Ectodermal cell (in vitro differentiated cells): ENCODE results near the gene ECHS1.
"Not testable (repeated sequence)": the region's sequence is repeated elsewhere in the genome, so short reads cannot be mapped to it uniquely, and the experiment has no call there.

ENCODE experiments used
- H3K27ac ChIP-seq: 2 replicates; pipeline ENCODE4 v1.7.0; 2013; ENCODE audit warnings: mild to moderate bottlenecking, low read depth, low read length; ENCODE audit not compliant: insufficient read depth, poor library complexity, severe bottlenecking
- H3K27me3 ChIP-seq: 2 replicates; pipeline ENCODE4 v1.7.0; 2013; ENCODE audit warnings: mild to moderate bottlenecking, low read length; ENCODE audit not compliant: insufficient read depth, control insufficient read depth, poor library complexity, severe bottlenecking
- H3K36me3 ChIP-seq: one replicate; pipeline ENCODE4 v1.7.0; 2013; ENCODE audit warnings: low read length; ENCODE audit not compliant: control insufficient read depth, insufficient read depth
- H3K4me1 ChIP-seq: one replicate; pipeline ENCODE4 v1.7.0; 2013; ENCODE audit warnings: low read length; ENCODE audit not compliant: control insufficient read depth, insufficient read depth
- H3K4me3 ChIP-seq: 2 replicates; pipeline ENCODE4 v1.7.0; 2013; ENCODE audit warnings: low read depth, low read length, control low read depth; ENCODE audit not compliant: insufficient read depth
- H3K9me3 ChIP-seq: 2 replicates; pipeline ENCODE4 v1.7.0; 2013; ENCODE audit warnings: mild to moderate bottlenecking, low read length, moderate library complexity; ENCODE audit not compliant: control insufficient read depth
- WGBS, 2 experiments: methylation state at CpG; one replicate each; pipeline ENCODE4 v1.1.7; 2013; ENCODE audit warnings: missing lambda C conversion rate in 2 of 2; 5-methylcytosine and 5-hydroxymethylcytosine counted together

Gene ECHS1

DNA sequence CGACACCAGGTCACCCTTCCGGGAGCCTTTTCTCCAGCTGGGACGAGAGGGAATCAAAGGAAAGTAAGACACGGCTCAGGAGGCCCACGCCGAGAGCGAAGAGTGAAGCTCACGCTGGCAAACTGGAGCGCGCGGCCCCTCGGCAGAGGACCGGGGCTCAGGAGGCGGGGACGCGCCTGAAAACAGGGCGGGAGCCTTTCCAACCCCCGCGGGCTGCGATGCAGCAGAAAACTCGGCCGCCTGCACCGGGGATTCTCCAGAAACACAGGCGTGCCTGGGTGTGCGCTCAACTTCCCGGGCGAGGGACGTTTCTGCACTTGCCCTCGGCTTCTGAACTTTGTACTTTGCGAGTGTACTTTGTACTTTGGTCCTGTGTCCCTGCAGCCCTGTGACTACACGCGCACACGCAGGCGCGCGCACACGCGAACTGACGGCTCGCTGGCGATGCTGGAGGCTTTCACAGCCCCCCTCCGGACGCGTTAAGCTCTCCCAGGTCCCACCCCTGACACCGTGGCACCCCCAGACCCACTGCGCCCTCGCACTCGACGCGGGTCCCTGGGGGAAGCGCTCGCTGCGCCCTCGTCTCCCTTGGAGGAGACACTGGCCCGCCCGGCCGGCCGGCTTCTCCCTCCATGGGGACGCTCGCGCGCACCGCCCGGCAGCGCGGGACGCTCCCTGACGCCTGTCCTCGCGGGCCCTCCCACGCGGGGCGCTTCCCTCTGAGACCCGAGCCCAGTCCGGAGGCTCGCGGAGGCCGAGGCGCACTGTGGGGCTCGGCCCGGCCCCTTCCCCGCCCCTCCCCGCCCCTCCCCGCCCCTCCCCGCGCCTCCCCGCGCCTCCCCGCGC lies 5.3 kb upstream of the ECHS1 start:
- no peaks in the 10 kb centered on the region for H3K9me3 ChIP-seq
- no peaks in the 10 kb centered on the region for H3K4me1 ChIP-seq
- peak overlapping the region; percentile 60 for H3K4me3 ChIP-seq
- no peaks in the 10 kb centered on the region for H3K36me3 ChIP-seq
- WGBS, 2 experiments: 0 to 1% methylated on average over 76 to 79 of the region's 90 CpGs
- H3K27ac ChIP-seq: no peak overlapping the region
- H3K27me3 ChIP-seq: peaks cover 61% of the 10 kb centered on the region

DNA sequence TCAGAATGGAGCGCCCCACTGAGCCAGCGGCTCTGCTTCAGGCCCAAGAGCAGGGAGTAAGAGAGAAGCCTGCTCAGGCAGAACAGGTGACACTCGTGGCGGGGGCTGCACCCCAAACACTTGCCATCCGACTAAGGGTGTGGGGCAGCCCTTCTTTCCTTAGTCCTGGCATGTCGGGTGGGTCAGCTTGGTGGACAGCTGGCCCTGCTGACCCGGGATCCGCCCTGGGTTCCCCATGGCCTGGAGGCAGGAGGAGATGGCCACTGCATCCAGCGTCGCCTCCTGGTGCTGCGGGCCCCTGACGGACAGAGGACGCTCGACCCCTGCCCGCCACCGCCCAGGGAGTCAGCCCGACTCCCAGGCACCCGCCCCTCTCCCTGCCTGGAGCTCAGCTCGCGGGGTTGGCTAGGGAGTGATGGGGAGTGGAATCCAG lies 4.7 kb upstream of the ECHS1 start:
- Histone ChIP-seq H3K4me3 (peak overlapping the region; percentile 60), H3K9me3 (no peaks in the 10 kb centered on the region), H3K36me3 (no peaks in the 10 kb centered on the region), H3K27ac (no peak overlapping the region), H3K27me3 (peaks cover 61% of the 10 kb centered on the region), H3K4me1 (no peaks in the 10 kb centered on the region)
- WGBS, 2 experiments: 26 to 28% methylated on average over 20 of the region's 20 CpGs

DNA sequence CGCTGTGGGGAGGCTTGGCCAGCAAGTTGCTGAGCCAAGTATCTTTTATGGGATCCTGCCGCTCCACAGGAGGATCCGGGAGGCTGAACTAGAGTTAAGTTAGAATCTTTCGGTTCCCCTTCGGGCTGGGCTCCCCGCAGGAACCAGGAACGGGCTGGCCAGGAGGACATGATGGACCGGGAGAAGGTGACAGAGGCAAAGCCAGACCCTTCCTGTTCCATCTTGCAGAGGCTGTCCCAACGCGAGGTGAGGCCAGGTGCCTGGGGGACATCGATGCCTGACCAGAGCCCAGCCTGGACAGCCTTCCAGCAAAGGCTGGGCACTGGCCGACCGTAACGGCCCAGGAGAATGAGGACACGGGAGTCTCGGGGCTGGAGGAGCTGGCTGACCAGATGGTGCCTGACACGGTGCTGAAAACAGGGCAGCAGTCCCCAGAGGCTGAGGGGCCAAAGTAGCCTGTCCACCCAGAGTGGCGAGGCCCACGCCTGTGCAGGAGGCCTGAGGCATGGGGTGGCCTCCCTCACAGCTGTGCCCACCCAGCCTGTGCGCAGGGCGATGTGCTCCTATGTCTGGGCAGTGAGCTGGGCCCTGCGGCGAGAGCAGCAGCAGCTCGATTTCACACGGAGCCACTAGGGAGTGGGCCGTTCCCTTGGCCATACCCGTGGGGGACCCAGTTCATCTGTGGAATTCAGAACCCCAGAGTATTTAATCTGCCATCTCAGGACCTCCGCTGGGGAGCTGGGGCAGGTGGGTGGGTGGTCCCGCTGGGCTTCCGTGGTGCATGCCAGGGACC lies 4.1 kb upstream of the ECHS1 start:
- Histone ChIP-seq H3K27me3 (peaks cover 61% of the 10 kb centered on the region), H3K36me3 (no peaks in the 10 kb centered on the region), H3K4me3 (no peak overlapping the region), H3K4me1 (peaks cover 4% of the 10 kb centered on the region), H3K9me3 (no peaks in the 10 kb centered on the region), H3K27ac (no peak overlapping the region)
- 88% methylated on average over 30 of the region's 30 CpGs for WGBS, 2 experiments

DNA sequence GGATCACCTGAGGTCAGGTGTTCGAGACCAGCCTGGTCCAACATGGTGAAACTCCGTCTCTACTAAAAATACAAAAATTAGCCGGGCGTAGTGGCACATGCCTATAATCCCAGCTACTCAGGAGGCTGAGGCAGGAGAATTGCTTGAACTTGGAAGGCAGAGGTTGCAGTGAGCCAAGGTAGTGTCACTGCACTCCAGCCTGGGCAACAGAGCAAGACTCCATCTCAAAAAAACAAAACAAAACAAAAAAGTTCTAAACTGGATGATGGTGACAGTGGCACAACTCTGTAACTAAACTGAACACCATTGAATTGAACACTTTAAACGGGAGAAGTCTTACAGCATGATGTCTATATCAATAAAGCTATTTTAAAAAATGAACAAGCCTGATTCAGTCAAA lies 3.0 kb upstream of the ECHS1 start:
- not testable (repeated sequence) for H3K4me1 ChIP-seq, H3K36me3 ChIP-seq, H3K4me3 ChIP-seq, H3K9me3 ChIP-seq, H3K27ac ChIP-seq
- peaks cover 61% of the 10 kb centered on the region for H3K27me3 ChIP-seq
- WGBS, 2 experiments: 89 to 91% methylated on average over 5 of the region's 5 CpGs

DNA sequence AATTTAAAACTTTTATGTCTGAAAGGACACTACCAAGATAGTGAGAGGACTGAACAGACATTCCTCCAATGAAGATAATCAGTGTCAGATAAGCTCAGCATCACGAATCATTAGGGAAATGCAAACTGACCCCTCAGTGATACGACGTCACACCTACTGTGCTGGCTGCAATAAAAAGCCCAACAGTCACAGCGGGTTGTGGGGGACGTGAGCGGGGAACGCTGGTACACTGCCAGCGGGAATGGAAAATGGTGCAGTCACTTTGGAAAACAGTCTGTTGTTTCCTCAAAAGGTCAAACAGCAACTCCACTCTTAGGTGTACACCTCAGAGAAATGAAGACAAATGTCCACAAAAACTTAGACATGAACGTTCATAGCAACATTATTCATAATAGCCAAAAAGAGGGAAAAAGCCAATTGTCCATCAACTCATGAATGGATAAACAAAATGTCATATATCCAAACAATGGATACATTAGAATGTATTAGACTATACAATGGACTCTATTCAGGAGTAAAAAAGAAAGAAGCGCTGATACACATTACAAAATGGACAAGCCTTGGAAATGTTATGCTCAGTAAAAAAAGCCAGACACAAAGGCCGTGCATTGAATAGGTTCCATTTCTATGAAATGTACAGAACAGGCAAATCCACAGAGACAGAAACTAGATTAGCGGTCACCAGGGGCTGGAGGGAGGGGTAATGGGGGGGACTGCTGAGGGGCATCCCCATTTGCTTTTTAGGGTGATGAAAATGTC lies 2.4 kb upstream of the ECHS1 start:
- peaks cover 5% of the 10 kb centered on the region for H3K4me1 ChIP-seq
- 72 to 75% methylated on average over 12 of the region's 12 CpGs for whole genome bisulfite sequencing, 2 experiments
- no peak overlapping the region for H3K27ac ChIP-seq
- H3K4me3 ChIP-seq: no peak overlapping the region
- peaks cover 61% of the 10 kb centered on the region for H3K27me3 ChIP-seq
- H3K9me3 ChIP-seq: no peaks in the 10 kb centered on the region
- H3K36me3 ChIP-seq: peaks cover 8% of the 10 kb centered on the region

DNA sequence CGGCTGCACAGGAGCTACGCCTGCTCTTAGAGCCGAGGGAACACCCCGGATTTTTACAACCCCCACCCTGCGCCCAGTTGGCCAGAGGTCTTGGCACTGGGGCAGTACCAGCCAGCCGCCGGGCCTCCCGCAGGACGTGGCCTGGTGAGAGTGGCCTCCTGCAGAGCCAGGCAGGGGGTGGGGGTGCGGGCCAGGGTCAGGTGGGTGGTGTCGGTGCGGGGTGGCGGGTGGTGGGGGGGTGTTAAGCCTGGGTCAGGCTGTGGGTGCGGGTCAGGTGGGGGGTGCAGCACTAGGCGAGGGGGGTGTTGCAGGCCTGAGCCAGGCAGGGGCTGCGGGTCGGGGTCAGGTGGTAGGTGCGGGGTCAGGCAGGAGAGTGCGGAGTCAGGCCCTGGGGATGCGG lies 647 bp downstream of the ECHS1 start:
- WGBS, 2 experiments: 55 to 57% methylated on average over 17 to 20 of the region's 20 CpGs
- H3K9me3 ChIP-seq: no peaks in the 10 kb centered on the region
- H3K27ac ChIP-seq: no peak overlapping the region
- H3K4me3 ChIP-seq: peak overlapping the region; percentile 73
- H3K27me3 ChIP-seq: peaks cover 36% of the 10 kb centered on the region
- peaks cover 28% of the 10 kb centered on the region for H3K36me3 ChIP-seq
- peaks cover 5% of the 10 kb centered on the region for H3K4me1 ChIP-seq

DNA sequence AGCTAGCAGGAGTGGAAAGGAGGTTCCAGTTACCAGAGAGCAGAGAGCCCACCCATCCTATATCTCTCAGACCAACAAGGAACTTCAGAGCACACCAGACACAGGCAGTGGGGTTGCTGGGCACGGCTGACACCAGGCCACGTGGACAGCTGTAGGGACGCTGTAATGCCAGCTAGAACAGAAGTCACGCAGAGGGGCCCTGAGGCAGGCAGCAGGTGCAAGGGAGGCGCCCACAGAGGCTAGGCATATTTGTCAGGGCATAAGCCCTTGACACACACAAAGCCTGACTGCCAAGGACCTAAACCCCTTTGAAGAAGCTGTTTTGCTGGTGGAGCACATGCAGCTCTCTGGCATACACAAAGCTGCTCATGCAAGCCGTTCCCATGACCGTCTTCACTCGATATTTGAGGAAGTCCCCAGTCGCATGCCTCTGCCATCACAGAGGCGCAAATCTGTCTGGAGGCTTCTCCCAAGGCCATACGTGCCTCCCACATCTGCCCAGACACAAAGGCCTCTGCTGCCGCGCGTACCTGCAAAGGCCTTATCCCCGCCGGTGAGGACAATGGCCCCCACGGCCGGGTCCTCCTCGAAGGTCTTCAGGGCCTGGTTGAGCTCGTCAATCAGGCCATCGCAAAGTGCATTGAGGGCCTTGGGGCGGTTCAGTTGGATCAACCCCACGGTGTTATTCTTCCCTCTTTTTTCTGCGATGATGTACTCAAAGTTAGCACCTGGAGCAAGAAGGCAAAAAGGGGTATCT lies 2.9 kb downstream of the ECHS1 start:
- 95% methylated on average over 24 of the region's 24 CpGs for WGBS, 2 experiments

DNA sequence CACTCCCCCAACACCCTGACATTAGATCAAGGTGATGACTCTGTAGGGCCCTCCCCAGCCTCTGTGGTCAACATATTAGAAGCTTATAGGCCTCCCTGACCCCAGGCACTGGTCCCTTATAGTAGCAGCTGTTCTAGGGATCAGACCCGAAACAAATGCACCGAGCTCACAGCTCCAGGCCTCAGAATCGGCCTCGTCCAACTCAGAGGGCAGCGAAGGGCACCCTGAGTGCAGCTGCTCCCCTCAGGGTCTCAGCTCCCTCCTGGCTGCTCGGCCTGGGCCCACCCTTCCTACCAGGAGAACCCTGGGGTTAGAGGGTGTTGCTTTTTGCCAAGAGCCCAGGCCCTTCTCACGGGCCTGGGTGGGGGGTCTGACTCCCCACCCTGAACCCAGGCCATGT lies 5.0 kb downstream of the ECHS1 start:
- peaks cover 5% of the 10 kb centered on the region for H3K4me1 ChIP-seq
- H3K4me3 ChIP-seq: no peak overlapping the region
- peaks cover 53% of the 10 kb centered on the region for H3K36me3 ChIP-seq
- no peaks in the 10 kb centered on the region for H3K27me3 ChIP-seq
- WGBS, 2 experiments: 93 to 94% methylated on average over 7 of the region's 7 CpGs
- no peaks in the 10 kb centered on the region for H3K9me3 ChIP-seq
- H3K27ac ChIP-seq: no peak overlapping the region

More for the DNA sequence above, 2.9 kb downstream of the ECHS1 start:
- Histone ChIP-seq H3K9me3 (no peaks in the 10 kb centered on the region), H3K36me3 (peaks cover 46% of the 10 kb centered on the region), H3K27ac (no peak overlapping the region), H3K4me3 (no peak overlapping the region), H3K27me3 (peaks cover 13% of the 10 kb centered on the region), H3K4me1 (peaks cover 5% of the 10 kb centered on the region)

DNA sequence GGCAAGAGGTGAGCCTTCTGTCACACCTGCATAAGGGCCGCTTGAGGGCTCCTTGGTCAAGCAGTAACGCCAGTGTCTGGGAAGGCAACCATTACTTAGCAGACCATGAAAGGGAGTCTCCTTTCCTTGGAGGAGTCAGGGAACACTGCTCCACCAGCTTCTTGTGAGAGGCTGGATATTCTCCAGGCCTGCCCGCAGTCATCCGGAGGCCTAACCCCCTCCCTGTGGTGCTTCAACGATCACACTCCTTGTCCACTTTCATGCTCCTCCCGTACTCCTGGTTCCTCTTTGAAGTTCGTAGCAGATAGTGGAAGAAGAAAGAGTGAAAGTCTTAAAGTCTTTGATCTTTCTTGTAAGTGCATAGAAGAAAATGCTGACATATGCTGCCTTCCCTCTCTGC lies 5.7 kb downstream of the ECHS1 start:
- H3K4me3 ChIP-seq, H3K9me3 ChIP-seq, H3K27ac ChIP-seq, H3K4me1 ChIP-seq, H3K27me3 ChIP-seq: not testable (repeated sequence)
- 80 to 100% methylated on average over 1 of the region's 7 CpGs for WGBS, 2 experiments
- peaks cover 59% of the 10 kb centered on the region for H3K36me3 ChIP-seq
